H4 (cell line): ENCODE results near the gene TOM1L2. TPM values are rescaled to one million over a fixed set of nuclear protein-coding genes. Genes with fewer than 3 reads are reported as not detected.

Source experiments
- DNase-seq: peaks from one replicate; pipeline ENCODE4 v3.0.0-alpha.2; 2015; ENCODE audit warnings: low spot score
- total RNA-seq: library from RNA; depleted of rRNA; stranded (reverse); fragments of >200 nt; shearing (Covaris generic); gene quantifications from 2 replicates; pipeline ENCODE4 v1.2.3, GENCODE V29; 2014

Gene TOM1L2
- total RNA-seq, 1 experiment from 2014 or later: 13.4 TPM

- no peak for DNase-seq
Measured at GRCh38 chr17:17876959-17877528, 95.2 kb downstream of the TOM1L2 start.

DNA sequence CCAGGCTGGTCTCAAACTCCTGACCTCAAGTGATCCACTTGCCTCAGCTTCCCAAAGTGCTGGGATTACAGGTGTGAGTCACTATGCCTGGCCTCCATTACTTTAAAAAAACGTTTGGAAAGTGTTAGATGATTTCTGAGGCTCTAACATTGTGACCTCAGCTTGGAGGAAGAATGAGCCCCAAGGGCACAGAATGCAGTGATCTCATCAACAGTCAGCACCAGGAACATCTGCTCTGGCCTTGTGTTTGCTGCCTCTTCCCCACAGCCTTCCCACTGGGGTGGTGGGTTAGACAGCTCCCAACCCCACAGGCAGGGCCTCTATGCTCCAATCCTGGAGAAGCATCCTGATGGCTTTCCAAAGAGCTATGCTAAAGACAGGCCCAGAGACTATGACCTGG is 97.7 kb downstream of the TOM1L2 start:
- no peak for DNase-seq

DNA sequence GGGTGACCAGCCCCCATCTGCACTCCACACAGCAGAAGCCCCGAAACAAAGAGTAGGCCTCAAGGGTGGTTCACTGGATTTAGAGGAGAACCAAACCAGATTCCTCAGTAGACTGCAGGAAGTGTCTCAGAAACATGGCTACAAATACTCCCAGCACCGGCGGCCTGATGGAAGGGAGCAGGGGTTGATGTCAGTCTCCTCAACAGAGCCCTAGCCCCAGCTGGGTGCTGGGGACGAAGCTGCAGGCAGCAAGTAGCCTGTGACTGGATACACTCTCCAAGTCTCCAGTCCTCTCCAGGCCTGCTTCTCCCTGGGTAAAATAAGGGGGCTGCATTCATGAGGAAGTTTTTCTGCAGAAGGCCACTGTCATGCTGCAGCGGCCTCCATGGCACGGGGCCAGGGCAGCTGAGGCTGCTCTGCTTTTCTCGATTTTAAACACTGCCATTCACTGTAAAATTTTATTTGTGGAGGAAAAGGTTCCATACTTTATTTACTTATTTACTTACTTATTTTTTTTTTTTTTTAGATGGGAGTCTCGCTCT is 98.7 kb downstream of the TOM1L2 start:
- DNase-seq: no peak

GRCh38 chr17:17872547-17873345 is 99.5 kb downstream of the TOM1L2 start:
- no peak for DNase-seq

DNA sequence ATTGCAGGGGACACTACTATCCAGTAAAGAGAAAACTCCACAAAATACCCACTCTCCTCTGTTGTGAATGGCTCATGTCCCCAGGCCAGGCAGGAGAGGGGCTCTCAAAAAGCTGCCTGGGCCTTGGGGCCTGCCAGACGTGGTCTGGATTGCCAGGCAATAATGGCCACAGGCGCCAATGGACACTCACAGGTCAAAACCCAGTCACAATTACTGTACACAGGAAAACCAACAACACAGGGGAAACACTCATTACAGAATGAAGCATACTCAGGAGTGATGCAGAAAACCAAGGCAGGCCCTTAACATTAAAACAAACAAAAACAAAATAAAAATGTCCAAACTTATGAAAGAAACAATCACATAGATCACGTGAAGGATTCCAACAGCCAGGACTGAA is 100.3 kb downstream of the TOM1L2 start:
- DNase-seq: no peak

- DNase-seq: no peak
Measured at GRCh38 chr17:17870247-17870646, 102.0 kb downstream of the TOM1L2 start.

DNA sequence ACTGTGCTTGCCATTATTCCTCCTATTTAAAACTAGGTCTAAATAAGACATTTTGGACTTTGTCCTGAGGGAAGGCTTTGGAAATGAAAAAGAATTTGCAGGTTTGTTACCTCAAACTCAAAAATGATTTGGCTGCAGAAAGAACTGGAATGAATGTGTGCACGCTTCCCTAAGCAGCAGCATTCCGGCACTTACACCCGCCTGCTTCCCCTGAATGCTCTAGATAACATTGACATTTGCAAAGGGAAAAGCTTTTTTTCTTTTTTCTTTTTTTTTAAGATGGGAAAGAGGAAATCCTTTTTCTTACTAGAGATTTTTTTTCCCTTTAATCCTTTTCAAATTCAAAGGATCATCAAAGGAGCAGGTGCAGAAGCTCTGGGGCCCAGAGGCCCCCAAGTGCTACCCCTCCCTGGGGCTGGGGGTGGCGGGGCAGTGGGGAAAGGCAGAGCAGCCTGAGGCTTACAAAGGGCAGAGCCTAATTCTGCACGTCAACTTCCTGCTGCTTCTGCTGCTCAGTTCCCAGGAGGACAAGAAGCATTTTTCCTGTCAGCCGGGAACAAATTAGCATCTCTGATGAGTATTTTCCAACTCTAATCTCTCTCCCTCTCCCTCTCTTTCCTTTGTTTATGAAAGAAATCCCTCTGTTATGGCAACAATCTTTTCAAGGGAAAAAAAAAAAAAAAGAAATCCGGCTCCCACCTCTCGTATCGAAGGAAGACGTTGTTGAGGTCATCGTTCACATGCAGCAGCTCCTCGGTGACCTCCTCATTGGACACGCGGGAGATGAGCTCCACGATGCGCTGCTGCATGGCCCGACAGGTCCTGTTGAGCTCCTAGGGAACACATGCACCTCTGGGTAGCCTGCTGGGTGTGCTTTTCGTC is 103.3 kb downstream of the TOM1L2 start:
- no peak for DNase-seq

DNA sequence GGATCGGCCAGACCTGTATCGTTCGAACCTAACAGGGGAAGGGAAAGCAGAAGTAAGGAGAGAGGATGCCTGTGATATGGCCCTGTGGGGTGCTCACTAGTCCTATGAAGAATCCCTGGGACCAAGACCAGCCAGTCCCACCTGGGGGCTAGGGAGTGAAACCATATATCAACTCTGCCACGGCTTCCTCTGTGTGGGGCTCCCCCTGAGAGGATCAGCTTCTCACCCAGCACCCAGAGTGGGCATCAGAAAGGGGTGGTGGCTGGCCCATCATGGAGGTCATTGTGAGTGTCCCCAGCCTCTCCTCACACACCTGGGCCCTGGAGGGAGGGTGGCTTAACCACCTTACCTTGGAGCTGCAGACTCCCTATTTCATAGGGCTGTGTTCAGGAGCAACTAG is 105.3 kb downstream of the TOM1L2 start:
- no peak for DNase-seq

- DNase-seq: no peak
Measured at GRCh38 chr17:17866425-17866824, 105.8 kb downstream of the TOM1L2 start.

DNA sequence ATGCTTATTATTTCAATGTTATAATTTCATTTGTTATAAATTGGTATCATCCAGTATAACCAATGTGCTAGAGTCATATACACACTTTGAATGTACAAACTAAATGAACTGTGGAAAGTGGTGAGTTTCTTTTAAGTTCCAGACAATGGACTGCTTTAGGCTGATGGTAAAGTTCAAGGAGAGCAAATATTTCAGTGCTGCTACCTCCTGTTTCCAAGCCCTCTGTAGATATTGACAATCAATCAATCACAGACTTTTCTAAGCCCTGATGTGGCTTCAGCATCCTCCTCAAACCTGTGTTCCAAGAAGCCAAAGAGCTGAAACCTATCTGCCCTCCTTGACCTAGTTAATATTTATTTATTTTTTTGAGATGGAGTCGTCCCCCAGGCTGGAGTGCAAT is 107.2 kb downstream of the TOM1L2 start:
- no peak for DNase-seq

DNA sequence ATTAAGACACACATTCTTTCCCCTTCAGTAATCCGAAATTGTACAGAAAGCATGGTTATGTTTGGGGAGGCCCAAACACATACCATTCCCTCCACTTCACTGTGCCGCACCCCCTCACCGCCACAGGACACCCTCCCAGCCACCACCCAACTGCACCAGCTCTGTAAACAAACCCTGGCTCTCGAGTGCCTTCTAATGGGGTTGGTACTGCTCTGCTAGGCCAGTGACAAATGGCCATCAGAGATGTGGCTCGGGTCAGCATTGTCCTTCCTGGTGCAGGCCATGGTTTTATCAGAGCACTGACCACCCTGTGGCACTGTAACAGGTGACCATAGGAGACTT is 111.5 kb downstream of the TOM1L2 start:
- no peak for DNase-seq

GRCh38 chr17:17859909-17860765 is 112.1 kb downstream of the TOM1L2 start:
- peak; percentile 55 for DNase-seq

DNA sequence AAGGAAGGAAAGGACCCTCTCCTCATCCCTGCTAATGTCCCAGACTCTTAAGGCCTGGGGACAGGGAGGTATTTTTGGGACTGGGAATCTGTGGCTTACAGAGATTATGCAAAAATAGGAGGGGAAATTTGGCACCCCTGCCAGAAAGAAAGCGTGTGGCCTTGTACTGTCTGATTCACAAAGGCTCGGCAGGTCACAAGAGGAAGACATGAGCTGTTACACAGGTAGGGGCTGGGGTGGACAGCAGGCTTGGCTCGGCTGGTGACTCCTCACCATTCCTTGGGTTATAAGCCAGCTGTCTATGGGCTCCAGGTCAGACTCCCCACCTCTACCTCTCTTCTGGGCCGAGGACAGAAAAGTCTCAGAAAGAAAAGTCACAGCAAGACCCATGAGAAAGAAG is 114.7 kb downstream of the TOM1L2 start:
- no peak for DNase-seq

GRCh38 chr17:17856386-17856785 is 115.8 kb downstream of the TOM1L2 start:
- DNase-seq: no peak

GRCh38 chr17:17855976-17856375 is 116.2 kb downstream of the TOM1L2 start:
- no peak for DNase-seq

GRCh38 chr17:17853811-17854447 is 118.3 kb downstream of the TOM1L2 start:
- no peak for DNase-seq

DNA sequence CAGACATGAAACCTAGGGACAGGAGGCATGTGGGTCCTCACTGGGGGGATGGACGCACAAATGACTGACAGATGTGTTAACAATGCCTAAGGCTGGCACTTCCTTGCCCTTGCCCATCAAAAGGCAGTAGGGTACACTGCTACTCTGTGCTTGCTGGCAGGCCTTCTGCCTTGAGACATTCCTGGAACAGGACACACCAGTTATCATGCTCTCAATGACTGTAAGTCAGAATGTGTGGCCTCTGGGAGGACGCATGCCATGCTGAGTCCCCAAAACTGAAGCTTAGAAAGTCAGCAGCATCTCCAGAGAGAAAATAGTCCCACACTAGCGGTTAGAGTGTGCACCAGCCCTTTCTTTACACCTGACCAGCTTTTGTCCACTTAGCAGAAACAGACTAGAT is 119.3 kb downstream of the TOM1L2 start:
- no peak for DNase-seq

GRCh38 chr17:17851103-17852002 is 120.8 kb downstream of the TOM1L2 start:
- no peak for DNase-seq

DNA sequence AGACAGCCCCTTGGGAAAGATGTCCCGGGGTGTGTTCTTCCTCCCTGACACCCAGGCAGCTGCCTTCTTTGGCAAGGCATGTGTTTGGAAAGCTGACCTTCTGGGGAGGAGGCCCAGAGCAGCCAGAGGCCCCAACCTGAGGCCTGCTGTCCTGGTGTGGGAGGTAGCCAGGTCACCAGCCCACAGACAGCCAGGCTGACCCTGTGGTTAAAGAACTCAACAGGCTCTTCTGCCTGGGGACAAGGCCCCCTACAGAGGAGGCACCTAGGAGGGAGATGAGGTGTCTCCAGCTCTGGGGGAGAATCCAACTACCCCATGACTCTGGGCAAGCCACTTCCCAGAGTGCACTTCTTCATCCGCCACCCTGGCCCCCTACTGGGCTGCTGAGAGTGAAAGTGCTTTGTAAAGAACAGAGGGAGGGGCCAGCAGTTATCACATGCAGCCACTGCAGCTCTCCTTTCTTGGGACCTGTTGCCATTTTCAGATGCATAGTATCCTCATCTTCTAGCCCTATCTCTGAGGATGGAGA is 122.3 kb downstream of the TOM1L2 start:
- DNase-seq: peak; percentile 71
